Activated T-cell treated with anti-CD3 and anti-CD28 coated beads, Interleukin-2, amount 50 U/mL, for 1 hour (primary cell): ENCODE measurements around the gene MEGF9.

ENCODE experiments used
- DNase-seq: peaks from one replicate; pipeline ENCODE4 v3.0.0-alpha.2; 2020

MEGF9 gene

GRCh38 chr9:120702075-120702474 lies 12.2 kb downstream of the MEGF9 start:
- DNase-seq = no peak

- DNase-seq = no peak
These were observed 13.0 kb downstream of the MEGF9 start for GRCh38 chr9:120701248-120701647.

- no peak for DNase-seq
These were observed 15.5 kb downstream of the MEGF9 start for GRCh38 chr9:120698766-120699165.

- DNase-seq = no peak
These were observed 16.8 kb downstream of the MEGF9 start for GRCh38 chr9:120697448-120697847.

- no peak for DNase-seq
These were observed 17.6 kb downstream of the MEGF9 start for GRCh38 chr9:120696551-120697230.

- DNase-seq = no peak
These were observed 19.7 kb downstream of the MEGF9 start for GRCh38 chr9:120694559-120694958.

GRCh38 chr9:120693700-120694008 lies 20.6 kb downstream of the MEGF9 start:
- no peak for DNase-seq

GRCh38 chr9:120692901-120693699 lies 21.2 kb downstream of the MEGF9 start:
- no peak for DNase-seq

GRCh38 chr9:120690372-120690771 lies 23.9 kb downstream of the MEGF9 start:
- DNase-seq = no peak

- DNase-seq = no peak
These were observed 24.4 kb downstream of the MEGF9 start for GRCh38 chr9:120689860-120690259.

GRCh38 chr9:120688758-120689157 lies 25.5 kb downstream of the MEGF9 start:
- no peak for DNase-seq

GRCh38 chr9:120683150-120683549 lies 31.1 kb downstream of the MEGF9 start:
- no peak for DNase-seq

GRCh38 chr9:120681121-120681520 lies 33.1 kb downstream of the MEGF9 start:
- no peak for DNase-seq

- no peak for DNase-seq
These were observed 33.7 kb downstream of the MEGF9 start for GRCh38 chr9:120680579-120680978.

GRCh38 chr9:120680161-120680560 lies 34.1 kb downstream of the MEGF9 start:
- no peak for DNase-seq

- no peak for DNase-seq
These were observed 36.3 kb downstream of the MEGF9 start for GRCh38 chr9:120677965-120678364.

- no peak for DNase-seq
These were observed 37.4 kb downstream of the MEGF9 start for GRCh38 chr9:120676767-120677402.

- no peak for DNase-seq
These were observed 45.9 kb downstream of the MEGF9 start for GRCh38 chr9:120668399-120668798.

GRCh38 chr9:120663950-120664349 lies 50.3 kb downstream of the MEGF9 start:
- no peak for DNase-seq

- no peak for DNase-seq
These were observed 50.9 kb downstream of the MEGF9 start for GRCh38 chr9:120663380-120663779.

GRCh38 chr9:120662513-120662912 lies 51.8 kb downstream of the MEGF9 start:
- no peak for DNase-seq

- DNase-seq = no peak
These were observed 54.6 kb downstream of the MEGF9 start for GRCh38 chr9:120659676-120660075.

- no peak for DNase-seq
These were observed 55.1 kb downstream of the MEGF9 start for GRCh38 chr9:120659209-120659608.

- no peak for DNase-seq
These were observed 59.2 kb downstream of the MEGF9 start for GRCh38 chr9:120655005-120655622.
